Esophagus squamous epithelium (tissue), 5 donors: Measurements from ENCODE around the gene ENPP1. TPM values are rescaled to one million over a fixed set of nuclear protein-coding genes. Genes with fewer than 3 reads are reported as not detected.

Experiments
- DNase-seq: peaks from one replicate; lab custom pipeline; 2025; lab: John Stamatoyannopoulos, UW
- H3K27ac ChIP-seq, 4 donors: fragments of 200-600 bp; sonication (generic); one replicate each; pipeline ENCODE4 v1.5.1; 2016 to 2019; ENCODE audit warnings: mild to moderate bottlenecking in 1 of 4
- H3K27me3 ChIP-seq, 4 donors: fragments of 200-600 bp; sonication (generic); 1 replicate in 3 of 4; 2 replicates in 1 of 4; pipeline versions ENCODE4 v1.5.1 to v1.6.0; 2017 to 2021; ENCODE audit warnings: antibody characterized with exemption in 1 of 4
- H3K36me3 ChIP-seq, 3 donors: fragments of 200-600 bp; sonication (generic); one replicate each; pipeline ENCODE4 v1.5.1; 2016 to 2019
- H3K4me1 ChIP-seq, 3 donors: fragments of 200-600 bp; sonication (generic); one replicate each; pipeline ENCODE4 v1.5.1; 2017 to 2019
- H3K4me3 ChIP-seq, 4 donors: fragments of 200-600 bp; sonication (generic); 1 replicate in 3 of 4; 2 replicates in 1 of 4; pipeline ENCODE4 v1.5.1; 2016 to 2019; ENCODE audit warnings: mild to moderate bottlenecking in 2 of 4, moderate library complexity in 1 of 4
- H3K9me3 ChIP-seq, 3 donors: fragments of 200-600 bp; sonication (generic); one replicate each; pipeline ENCODE4 v1.5.1; 2016 to 2019
- POLR2A ChIP-seq, 4 donors: fragments of 450-650 bp; IDR thresholded peaks; one replicate each; pipeline ENCODE4 v1.6.1; 2017; ENCODE audit warnings: antibody characterized with exemption in 4 of 4, mild to moderate bottlenecking in 4 of 4, moderate library complexity in 3 of 4
- WGBS, 2 donors: methylation state at CpG; one replicate each; pipeline ENCODE4 v1.1.5; 2018; 5-methylcytosine and 5-hydroxymethylcytosine counted together
- intact Hi-C: fragments of 100-400 bp; cut with DNase I; formaldehyde crosslinking; loops from one replicate; pipeline ENCODE4 v1.15.0; 2022
- total RNA-seq, 4 donors: library from RNA; depleted of rRNA; stranded (reverse); fragments of >200 nt; gene quantifications; one replicate each; pipeline ENCODE4 v1.1.0, GENCODE V29; 2016
- TF ChIP-seq, protein P1 (sequence below), 6 experiments: fragments of 450-650 bp in 4 of 6; fragments of 200-600 bp in 2 of 6; sonication (generic) in 2 of 6; IDR thresholded peaks; one replicate each; pipeline ENCODE4 v1.5.1; 2016 to 2019; ENCODE audit warnings: antibody characterized with exemption in 6 of 6, mild to moderate bottlenecking in 4 of 6, moderate library complexity in 4 of 6
- donor health status: DM: yes; HTN: yes; CAD: no.

Gene ENPP1
- total RNA-seq, 4 donors from 2014 or later: 0.76 to 12.6 (median 3.2) TPM

- Histone ChIP-seq H3K9me3 (peaks cover 0 to 3% (median 0%) of the 10 kb centered on the region in 3 donors), H3K36me3 (no peaks in the 10 kb centered on the region), H3K4me1 (no peaks in the 10 kb centered on the region), H3K4me3 (no peak overlapping the region), H3K27ac (no peak overlapping the region), H3K27me3 (peaks cover 0 to 30% (median 0%) of the 10 kb centered on the region in 4 donors)
- 64 to 69% methylated on average over 2 of the region's 2 CpGs for WGBS, 2 donors
- DNase-seq: no peak
- intact Hi-C loops: loop anchor here (10.0 kb wide), 1 partner anchor 222 kb away; no protein-coding TSS in a partner anchor
- TF ChIP-seq POLR2A (IDR thresholded peaks at IDR 0.05): no peak
- TF ChIP-seq, protein P1, sequence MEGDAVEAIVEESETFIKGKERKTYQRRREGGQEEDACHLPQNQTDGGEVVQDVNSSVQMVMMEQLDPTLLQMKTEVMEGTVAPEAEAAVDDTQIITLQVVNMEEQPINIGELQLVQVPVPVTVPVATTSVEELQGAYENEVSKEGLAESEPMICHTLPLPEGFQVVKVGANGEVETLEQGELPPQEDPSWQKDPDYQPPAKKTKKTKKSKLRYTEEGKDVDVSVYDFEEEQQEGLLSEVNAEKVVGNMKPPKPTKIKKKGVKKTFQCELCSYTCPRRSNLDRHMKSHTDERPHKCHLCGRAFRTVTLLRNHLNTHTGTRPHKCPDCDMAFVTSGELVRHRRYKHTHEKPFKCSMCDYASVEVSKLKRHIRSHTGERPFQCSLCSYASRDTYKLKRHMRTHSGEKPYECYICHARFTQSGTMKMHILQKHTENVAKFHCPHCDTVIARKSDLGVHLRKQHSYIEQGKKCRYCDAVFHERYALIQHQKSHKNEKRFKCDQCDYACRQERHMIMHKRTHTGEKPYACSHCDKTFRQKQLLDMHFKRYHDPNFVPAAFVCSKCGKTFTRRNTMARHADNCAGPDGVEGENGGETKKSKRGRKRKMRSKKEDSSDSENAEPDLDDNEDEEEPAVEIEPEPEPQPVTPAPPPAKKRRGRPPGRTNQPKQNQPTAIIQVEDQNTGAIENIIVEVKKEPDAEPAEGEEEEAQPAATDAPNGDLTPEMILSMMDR (IDR thresholded peaks at IDR 0.05): no peak
These were observed 109.0 kb downstream of the ENPP1 start for GRCh38 chr6:131916847-131917246.

DNA sequence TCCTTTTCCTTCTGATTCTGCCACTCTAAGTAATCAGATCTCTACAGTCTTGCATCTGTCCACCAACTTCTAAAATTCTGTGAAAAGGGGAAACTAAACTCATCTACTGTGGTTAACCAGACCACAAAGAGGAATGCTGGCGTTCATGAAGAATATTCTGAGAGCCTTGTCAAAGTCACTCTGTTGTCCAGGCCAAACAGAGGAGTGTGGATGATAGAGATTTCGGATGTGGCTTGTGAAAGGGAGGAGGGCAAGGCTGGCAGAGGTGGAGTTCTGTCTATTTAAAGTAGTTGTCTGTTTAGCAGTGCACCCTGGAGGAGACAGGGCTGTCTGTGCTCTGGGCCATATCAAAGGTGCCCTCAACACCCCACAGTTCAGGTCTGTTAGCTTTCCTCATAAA, 109.5 kb downstream of the ENPP1 start:
- 47 to 69% methylated on average over 2 of the region's 2 CpGs for WGBS, 2 donors
- Histone ChIP-seq H3K27me3 (peaks cover 0 to 27% (median 0%) of the 10 kb centered on the region in 4 donors), H3K27ac (no peak overlapping the region), H3K36me3 (no peaks in the 10 kb centered on the region), H3K4me3 (no peak overlapping the region), H3K9me3 (peaks cover 0 to 8% (median 0%) of the 10 kb centered on the region in 3 donors), H3K4me1 (no peaks in the 10 kb centered on the region)
- DNase-seq: no peak
- intact Hi-C loops: loop anchor here (10.0 kb wide), 1 partner anchor 223 kb away; no protein-coding TSS in a partner anchor
- no peak for TF ChIP-seq POLR2A (IDR thresholded peaks at IDR 0.05)
- TF ChIP-seq, protein P1 (IDR thresholded peaks at IDR 0.05): no peak

DNA sequence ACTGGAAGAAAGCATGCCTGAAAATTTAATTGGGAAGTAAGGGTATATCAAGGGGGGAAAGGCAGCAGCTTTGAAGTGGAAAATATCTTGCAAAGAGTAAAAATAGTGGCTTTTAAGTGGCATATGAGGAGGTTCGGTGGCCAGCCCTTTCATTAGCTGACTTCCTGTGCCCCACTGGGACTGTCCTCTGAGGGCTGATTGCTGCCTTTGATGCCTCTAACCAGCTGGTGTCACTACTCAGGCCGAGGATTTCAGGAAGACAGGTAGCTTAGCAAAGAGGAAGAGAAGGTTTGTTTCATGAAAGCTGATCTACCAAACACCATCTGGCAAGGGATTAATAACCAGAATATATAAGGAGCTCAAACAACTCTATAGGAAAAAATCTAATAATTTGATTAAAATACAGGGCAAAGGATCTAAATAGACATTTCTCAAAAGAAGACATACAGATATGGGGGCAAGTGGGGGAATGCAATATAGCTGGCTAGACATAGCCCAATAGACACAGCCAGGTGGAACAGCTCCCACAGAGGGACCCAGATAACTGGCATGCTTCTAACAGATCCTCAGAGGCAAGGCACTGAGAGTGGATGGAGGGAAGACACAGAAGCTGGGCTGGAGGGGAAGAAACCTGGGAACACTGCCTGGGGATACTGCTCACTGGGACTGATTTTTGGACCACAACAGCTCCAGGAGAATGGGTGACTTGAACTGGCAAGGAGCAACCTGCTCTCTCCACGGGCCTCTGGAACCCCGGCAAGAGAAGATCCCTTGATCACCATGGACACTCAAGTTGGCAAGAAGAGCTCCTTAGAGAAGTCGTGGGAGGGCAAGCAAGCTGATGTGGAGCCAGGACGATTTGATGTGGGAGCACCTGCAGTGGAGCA, 110.2 kb downstream of the ENPP1 start:
- no peaks in the 10 kb centered on the region for H3K36me3 ChIP-seq
- peaks cover 0 to 12% (median 0%) of the 10 kb centered on the region in 3 donors for H3K9me3 ChIP-seq
- no peak overlapping the region for H3K4me3 ChIP-seq
- no peak overlapping the region for H3K27ac ChIP-seq
- WGBS, 2 donors: 61 to 73% methylated on average over 3 to 4 of the region's 6 CpGs
- H3K27me3 ChIP-seq: peaks cover 0 to 20% (median 0%) of the 10 kb centered on the region in 4 donors
- DNase-seq: no peak
- H3K4me1 ChIP-seq: no peaks in the 10 kb centered on the region
- TF ChIP-seq POLR2A (IDR thresholded peaks at IDR 0.05): no peak
- TF ChIP-seq, protein P1 (IDR thresholded peaks at IDR 0.05): no peak
- intact Hi-C loops: loop anchor here (10.0 kb wide), 1 partner anchor 223 kb away; no protein-coding TSS in a partner anchor

DNA sequence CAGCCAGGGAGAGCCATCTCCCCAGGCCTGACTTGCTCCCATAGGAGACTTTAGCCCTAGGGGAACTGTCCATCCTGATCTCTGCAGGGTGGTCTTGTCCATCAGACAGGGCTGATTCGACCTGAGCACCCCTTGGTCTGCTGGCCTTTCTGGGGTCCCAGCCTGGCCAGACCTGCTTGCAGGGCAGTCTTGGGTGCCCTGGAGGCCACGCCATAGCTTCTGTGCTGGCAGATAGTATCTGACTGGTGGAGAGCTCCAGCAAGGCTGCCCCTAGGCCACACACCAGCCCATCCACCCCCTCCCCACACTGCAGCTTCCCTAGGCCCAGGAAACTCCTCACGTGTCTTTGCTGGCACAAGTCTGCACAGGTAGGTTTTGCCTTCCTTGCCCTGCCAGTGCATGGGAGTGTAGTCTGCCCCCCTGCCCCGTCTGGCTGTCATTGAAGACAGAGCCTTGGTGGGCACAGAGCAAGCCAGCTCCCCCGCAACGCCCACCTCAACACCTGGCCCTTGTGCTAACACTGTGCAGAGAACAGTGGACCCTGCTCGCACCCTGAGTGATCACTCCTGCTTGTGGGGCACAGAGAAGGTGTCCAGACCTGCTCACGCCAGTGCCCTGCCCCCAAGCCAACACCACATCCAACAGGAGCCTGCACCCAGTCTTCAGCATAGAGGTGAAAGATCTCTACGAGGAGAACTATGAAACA, 111.0 kb downstream of the ENPP1 start:
- no peak for DNase-seq
- no peak overlapping the region for H3K27ac ChIP-seq
- no peak overlapping the region for H3K4me3 ChIP-seq
- WGBS, 2 donors: 66 to 69% methylated on average over 3 to 8 of the region's 9 CpGs
- H3K27me3 ChIP-seq: peaks cover 0 to 12% (median 0%) of the 10 kb centered on the region in 4 donors
- no peaks in the 10 kb centered on the region for H3K36me3 ChIP-seq
- intact Hi-C loops: loop anchor here (10.0 kb wide), 1 partner anchor 224 kb away; no protein-coding TSS in a partner anchor
- peaks cover 0 to 20% (median 5%) of the 10 kb centered on the region in 3 donors for H3K9me3 ChIP-seq
- TF ChIP-seq POLR2A (IDR thresholded peaks at IDR 0.05): no peak
- TF ChIP-seq, protein P1 (IDR thresholded peaks at IDR 0.05): no peak
- no peaks in the 10 kb centered on the region for H3K4me1 ChIP-seq
